Activated CD8-positive, alpha-beta memory T cell treated with anti-CD3 and anti-CD28 coated beads for 24 hours (primary cell): ENCODE results near the gene ST6GALNAC1.
"Not testable (repeated sequence)": the region's sequence is repeated elsewhere in the genome, so short reads cannot be mapped to it uniquely, and the experiment has no call there.

Experiments
- DNase-seq: peaks from one replicate; pipeline ENCODE4 v3.0.0-alpha.2; 2020

Gene ST6GALNAC1

DNA sequence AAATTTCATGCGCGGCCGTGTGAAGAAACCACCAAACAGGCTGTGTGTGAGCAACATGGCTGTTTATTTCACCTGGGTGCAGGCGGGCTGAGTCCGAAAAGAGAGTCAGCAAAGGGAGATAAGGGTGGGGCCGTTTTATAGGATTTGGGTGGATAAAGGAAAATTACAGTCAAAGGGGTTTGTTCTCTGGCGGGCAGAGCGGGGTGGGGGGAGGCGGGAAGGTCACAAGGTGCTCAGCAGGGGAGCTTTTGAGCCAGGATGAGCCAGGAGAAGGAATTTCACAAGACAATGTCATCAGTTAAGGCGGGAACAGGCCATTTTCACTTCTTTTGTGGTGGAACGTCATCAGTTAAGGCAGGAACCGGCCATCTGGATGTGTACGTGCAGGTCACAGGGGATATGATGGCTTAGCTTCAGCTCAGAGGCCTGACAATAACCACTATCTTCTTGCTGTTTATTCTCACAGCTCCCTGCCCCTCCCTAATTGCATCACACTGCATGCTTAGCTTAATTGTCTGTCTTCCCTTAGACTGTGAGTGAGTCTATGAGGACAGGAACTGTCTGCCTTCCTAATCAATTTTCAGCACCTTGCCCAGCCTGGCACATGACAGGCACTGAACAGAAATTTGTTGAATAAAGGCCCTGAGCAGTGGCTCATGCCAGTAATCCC, 32.3 kb downstream of the ST6GALNAC1 start:
- not testable (repeated sequence) for DNase-seq

DNA sequence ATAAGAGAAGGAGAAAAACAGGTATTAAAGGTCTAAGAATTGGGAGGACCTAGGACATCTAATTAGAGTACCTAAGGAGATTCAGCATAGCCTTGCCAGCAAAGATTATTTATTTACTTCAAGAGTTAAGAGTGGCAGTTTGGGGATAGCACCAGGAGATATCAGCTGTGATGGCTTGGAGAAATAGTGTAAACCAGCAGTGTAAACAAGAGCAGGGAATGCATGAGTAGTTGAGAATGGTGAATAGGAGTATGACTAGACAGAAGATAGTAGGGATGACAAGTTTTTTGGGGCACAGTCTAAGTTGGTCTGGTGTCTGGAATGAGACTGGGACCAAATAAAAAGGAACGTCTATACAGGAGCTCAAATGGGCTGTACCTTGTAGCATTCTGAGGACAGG, 36.9 kb downstream of the ST6GALNAC1 start:
- DNase-seq = not testable (repeated sequence)

DNA sequence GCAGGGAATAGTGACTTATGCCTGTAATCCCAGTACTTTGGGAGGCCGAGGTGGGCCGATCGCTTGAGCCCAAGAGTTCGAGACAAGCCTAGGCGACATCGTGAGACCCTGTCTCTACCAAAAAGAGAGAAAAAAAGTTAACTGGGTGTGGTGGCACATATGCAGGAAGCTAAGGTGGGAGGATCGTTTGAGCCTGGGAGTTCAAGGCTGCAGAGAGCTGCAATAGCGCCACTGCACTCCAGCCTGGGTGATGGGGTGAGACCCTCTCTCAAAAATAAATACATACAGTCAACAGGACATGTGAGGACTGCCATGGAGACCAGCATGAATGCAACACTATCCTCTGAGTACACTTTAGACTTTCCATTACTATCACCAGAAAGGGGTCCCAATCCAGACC, 42.5 kb downstream of the ST6GALNAC1 start:
- DNase-seq = no peak

DNA sequence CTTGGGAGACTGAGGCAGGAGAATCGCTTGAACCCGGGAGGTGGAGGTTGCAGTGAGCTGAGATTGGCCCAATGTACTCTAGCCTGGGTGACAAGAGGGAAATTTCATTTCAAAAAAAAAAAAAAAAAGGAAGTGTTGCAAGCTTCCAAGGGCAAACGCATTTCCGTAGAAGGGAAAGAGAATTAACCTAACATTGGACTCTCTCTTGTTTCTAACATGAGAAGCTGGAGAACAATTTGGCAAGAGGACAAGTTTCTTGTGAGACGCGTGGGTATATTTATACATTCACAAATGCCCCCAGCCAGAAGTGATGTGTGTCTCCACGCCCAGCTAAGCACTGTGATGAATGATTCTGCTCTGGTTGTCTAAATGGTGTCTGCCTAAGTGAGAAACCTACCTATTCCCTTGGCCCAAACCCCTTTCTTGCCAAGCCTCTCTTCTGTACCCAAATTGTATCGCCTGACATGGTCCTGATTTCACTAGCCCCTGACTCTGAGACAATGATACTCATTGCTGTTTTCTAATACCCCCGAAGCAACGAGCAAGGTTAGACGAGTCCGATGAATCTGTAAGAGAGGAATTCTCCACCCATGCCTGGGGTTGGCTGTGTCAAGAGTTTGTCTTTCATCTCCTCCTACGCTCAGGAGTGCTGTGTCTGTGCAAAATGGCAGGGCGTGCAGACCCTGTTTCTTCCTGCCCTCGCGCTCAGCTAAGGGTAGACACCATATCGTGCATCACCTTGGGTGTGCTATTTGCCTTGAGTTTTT, 43.7 kb downstream of the ST6GALNAC1 start:
- no peak for DNase-seq

DNA sequence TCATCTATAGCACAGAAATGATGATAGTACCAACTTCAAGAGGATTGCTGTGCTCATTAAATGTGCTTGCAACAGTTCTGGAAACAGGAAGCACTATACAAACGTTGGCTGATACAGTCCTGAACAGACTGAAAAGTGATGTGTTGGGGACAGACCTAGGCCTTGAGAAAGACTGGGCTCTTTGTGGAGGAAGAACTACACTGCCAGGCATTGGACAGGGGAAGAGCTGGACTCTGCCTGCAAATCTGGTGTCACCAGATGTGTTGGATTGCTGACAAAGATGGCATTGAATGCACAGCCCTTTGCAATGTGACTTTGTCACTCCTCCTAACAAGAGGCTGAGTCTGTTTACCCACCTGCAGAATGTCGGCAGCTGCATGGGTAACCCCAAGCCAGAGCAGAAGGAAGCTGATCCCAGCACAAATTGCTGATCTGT, 45.5 kb downstream of the ST6GALNAC1 start:
- DNase-seq = no peak

DNA sequence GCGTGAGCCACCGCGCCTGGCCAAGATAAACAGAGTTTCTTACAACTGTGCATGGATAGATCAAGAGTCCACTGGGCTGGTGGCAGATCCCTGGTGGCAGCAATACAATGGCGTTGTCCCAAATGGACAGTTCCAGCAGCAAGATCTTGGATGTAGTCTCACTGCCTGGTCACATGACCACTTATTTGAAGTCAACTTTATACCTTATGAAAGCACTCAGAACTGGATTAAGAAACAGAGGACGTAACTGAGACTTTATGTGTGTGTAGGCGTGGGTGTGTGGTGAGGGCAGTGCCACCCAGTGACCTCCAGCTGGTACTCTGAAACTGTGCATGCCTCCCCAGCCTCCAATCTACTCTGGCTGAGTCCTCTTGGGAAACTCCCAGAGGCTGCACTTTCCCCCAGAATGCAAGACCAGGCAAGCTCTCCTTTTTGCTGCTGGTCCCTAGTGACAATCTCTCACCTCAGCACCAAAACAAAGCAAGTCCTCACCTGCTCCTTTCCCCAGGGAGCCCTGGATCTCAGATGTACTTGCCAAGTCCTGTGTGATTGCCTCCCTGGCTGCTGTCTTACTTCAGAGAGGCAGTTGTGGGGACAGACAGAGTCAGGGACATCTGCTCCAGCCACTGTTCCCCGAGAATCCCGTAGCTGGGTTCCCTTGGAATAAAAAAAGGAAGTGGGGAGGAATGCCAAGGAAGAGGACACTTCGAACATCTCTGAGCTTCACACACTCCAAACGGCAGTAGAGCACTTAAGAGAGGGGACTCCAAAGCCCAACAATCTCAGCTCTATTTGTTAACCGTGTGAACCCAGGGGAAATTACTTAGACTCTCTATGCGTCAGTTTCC, 46.2 kb downstream of the ST6GALNAC1 start:
- no peak for DNase-seq

DNA sequence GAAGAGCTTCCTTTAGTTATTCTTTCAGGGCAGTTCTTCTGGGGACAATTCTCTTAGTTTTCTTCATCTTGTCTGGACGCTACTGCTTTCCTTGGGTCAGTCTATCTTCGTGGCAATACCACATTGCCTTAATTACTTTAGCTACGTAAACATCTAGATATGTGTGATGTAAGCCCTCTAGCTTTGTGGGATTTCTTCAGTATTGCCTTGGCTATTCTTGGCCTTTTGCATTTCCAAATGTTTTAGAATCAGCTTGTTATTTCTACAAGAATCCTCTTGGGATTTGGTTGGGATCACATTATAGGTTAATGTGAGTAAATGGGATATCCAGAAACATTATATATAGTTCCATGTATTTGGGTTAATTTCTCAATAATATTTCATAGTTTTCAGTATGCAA, 48.9 kb downstream of the ST6GALNAC1 start:
- no peak for DNase-seq

DNA sequence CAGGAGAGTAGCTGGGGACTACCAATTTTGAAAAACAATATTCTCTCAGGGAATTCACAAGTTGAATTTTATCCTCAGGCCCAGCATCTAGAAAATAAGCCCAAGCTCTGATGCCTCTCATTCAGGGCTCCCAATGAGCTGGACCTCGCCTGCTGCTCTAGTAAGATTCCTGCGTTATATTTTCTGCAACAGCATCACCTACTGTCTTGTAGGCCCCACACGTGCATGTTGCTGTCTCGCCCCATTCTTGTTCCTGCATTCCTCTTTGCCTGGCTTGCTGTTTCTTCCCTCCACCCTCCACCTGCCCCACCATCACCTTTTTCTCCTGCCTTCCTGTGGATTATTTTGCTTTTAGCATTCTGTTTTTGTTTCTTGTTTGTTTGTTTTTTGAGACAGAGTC, 49.6 kb downstream of the ST6GALNAC1 start:
- no peak for DNase-seq

DNA sequence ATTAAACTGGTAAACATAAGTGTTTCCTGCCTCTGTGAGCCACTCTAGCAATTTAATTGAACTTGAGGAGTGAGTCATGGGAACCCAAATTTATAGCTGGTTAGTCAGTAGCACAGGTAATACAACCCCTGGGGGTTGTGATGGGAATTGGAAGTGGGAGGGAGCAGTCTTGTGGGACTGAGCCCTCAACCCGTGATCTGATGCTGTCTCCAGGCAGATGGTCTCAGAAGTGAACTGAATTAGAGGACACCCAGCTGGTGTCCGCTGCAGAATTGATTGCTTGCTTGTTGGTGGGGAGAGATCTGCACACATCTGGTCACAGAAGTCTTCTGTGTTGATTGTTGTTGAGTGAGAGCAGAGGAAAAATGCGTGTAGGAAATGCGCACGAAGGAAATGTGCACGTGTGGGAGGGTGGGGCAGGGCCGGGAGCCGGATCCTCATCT, 50.2 kb downstream of the ST6GALNAC1 start:
- no peak for DNase-seq

DNA sequence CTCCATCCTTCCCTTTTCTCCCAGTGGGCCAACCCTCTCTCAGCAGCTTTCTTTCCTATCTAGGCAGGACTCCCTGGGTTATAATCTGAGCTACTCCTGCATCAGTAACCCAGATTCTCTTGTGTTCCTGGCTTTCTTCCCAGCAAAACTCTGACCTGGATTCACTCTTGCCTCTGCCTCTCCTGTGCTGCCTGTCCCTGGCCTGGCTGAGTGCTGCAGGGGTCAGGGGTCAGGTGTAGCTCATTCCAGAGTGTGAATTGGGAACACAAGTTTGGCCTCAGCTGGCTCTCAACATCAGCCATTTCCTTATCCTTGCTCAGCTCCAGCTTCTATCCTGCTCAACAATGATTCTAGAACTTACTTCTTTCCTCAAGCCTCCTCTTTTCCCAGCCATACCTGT, 55.4 kb downstream of the ST6GALNAC1 start:
- DNase-seq = no peak

DNA sequence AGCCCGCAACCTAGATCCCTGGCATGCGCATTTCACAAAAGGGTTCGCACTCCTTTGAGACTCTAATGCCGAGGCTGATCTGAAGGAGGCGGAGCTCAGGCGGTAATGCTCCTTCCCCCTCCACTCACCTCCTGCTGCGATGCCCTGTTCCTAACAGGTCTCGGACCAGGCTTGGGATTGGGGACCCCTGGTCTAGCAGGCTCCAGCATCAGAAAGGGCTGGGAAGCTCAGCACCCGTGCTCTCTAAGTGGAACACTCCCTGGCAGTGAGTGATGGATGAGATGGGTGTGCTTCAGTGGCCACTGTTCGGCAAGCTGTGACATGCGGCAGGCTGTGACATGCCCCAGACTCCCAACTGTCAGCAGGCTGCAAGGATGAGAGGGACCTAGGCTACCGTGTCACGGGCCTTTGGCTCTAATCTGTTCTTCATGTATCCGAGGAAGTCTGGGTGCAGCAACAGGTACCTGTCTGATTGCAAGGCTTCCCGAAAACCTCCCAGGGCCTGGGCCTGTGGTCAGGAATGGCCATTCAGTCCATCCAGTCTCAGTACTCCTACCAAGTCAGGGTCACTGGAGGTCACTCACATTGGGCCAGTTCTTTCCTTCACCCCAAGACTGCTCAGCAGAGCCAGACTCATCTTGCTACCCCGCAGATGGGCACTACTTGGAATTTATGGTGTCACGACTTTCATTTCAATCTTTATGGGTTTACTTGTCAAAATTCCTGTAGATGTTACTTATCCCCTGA, 56.6 kb downstream of the ST6GALNAC1 start:
- DNase-seq = no peak

DNA sequence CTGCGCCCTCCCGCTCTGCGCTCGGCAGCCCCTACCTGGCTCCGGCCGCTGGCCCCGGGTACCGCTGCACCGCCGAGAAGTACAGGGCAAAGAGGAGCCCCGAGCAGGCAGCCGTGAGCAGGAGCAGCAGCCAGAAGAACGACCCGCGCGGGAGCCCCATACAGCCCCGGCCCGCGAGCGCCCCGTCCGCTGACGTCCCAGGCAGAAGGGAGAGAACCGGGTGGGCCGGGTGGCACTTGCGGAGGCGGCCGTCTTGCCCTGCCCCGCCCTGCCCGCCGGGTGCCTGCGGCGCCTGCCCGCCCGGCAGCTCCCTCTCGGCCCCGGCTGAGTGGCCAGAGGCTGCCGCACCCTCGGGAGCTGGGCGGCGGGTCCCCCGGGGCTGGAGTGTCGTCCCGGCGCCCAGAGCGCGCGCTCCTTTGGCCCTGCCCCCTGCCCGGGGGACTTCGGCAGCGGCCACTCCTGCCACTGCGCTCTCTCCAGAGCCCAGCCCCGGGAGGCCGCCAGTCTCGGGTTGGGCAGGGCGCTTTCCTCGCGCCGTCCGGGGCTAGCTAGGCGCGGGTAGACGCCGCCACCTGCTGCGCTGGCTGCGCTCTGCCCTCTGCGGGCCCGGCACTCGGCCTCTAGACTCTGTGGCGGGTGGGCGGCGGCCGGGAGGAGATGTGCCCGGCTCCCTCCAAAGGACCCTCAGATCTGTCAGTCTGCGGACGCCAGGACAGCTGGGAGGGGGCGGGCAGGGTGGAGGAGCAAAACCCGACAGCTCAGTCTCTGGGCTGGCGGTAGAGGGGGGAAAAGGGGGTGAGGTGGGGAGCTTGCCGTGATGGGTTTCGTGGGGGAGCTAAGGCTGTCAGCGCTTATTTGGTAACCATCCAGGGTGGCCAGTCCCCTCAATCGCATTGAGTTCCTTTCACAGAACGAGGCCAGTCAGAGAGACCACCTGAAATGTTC, 57.6 kb downstream of the ST6GALNAC1 start, which contains the start of gene ST6GALNAC2:
TSS of gene ST6GALNAC2 (minus strand) at position 212 of the 945 bp plus-strand sequence. CDS start at position 160, 52 bp downstream.
- DNase-seq = peak; percentile 71

DNA sequence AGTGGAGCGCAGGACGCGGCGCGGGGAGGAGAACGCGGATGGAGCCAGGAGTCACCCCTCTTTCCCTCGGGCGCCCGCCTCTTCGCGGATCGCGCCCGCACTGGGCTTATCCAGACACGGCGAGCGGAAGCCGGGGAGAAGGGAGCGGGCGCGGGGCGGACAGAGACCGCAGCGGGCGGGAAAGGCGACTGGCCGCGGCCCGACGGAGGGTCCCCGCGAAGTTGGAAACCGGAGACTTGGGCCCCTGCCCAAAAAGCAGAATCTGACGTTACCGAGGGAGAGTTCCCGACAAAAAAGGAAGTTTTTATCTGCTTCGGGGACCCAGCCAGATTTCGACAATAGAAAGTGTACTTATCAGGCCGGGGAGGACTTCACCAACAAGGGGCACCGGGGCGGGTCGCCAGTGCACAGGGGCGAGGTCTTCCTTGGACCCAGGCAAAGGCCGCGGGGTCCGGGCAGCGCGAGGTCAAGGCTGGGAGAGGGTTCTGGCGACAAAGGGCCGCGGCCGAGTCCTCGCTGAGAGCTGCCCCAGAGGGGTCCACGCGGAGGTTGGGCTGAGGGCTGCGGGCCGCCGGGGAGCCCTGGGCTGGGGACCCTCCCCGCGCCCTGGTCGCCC, 58.4 kb downstream of the ST6GALNAC1 start:
- DNase-seq = no peak

DNA sequence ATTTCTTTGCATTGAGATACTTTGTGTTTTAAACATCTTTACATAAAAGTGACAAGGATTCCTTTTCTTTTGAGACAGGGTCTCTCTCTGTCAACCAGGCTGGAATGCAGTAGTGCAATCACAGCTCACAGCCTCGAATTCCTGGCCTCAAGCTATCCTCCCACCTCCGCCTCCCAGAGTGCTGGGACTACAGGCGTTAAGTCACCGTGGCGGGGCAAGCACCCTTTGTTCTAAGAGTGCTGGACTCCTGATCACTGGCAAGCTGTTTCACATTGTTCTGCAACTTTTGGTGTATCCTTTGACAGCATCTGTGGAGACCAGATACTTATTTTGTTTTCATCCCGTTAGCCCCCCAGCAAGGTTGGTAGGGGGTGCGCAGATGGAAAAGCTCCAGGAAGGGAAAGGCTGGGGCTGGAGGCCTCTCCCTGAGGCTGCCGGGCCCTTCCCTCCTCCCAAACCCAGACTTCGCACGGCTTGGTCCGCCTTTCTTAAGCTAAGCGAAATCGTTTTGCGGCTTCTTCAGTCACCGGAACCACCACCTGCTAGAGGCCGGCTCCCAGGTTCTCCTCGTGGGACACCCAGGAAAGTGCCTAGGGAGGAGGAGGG, 59.0 kb downstream of the ST6GALNAC1 start:
- no peak for DNase-seq

DNA sequence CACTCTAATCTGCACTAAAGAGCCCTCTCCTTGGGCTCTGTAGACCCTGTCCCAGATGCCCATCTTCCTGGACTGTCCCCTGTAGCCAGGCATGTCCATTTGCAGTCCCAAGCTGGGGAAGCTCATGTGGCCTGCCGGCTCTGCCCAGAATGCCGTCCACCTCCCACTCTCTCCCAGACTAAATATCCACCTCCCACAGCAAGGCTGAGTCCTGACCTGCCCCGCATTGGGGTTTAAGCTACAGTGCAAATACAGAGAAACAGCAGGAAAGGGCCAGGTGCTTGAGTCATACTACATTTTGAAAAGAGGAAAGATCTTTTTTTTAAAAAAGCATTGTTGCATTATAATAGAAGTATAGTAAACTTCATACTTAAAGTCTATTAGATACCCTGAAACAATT, 60.9 kb downstream of the ST6GALNAC1 start:
- no peak for DNase-seq

DNA sequence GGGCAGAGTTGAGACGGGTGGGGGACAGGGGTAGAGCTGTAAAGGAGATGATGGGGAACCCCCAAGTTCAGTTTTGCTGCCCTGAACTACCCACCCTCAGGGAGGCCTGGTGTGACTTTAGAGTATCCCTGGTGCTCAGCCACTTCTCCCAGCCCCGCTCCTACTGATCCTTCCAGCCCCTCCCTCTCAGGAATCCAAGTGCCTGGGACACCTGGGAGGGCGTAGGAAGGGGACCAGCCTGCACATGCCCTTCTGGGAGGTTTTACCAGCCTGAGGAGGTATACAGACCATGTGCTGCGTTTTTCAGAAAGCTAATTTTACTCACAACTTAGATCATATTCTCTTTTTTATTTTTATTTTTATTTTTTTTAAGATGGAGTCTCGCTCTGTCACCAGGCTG, 62.0 kb downstream of the ST6GALNAC1 start:
- no peak for DNase-seq

DNA sequence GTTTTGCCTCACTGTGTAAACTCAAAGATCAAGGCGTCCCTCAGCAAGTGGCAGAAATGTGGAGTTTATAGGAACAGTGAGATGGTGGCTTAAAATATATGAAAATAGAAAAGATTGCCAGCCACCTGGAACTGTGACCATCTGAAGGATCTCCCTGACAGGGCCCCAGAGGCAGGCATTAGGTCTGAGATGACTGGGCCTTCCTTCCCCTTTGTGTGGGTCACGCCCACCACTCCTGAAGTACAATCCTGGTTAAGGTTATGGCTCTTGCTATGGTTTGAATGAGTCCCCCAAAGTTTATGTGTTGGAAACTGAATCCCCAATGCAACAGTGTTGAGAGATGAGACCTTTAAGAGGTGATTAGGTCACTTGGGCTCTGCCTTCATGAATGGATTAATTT, 64.3 kb downstream of the ST6GALNAC1 start:
- no peak for DNase-seq

DNA sequence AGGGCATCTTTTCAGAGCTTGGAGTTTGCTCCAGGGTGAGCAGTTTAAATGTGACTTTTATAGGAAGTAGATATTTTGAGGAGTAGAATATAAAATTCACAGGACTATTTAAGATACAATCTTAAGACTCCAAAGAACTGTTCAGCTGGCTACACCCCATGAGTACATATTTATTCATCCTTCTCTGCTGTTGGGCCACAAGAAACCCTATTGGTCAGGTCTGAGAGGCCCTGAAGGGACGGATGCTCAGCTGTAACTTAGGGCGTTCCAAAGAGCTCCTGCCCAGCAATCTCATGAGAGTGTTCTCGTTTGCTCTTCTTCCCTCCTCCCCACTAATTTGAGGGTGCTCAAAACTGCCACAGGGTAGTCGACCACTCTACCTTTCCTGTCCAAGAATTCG, 65.2 kb downstream of the ST6GALNAC1 start:
- no peak for DNase-seq

DNA sequence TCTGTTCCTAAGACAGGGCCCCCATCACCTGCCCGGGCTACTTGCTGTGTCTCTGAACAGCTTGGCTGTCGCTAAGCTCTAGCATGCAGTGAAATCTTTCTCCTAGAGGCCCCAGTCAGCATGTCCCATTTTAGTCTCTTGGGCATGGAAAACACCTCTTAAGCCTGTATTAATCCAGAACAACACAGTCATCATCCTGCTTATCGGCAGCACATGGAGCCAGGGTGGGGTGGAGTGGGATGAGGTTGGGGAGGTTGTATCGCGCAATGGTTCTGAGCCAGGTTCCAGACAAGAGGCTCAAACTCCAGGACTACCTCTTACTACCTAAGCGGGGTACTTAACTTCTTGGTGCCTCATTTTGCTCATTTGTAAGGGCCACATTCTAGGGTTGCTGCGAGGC, 65.7 kb downstream of the ST6GALNAC1 start:
- DNase-seq = no peak

DNA sequence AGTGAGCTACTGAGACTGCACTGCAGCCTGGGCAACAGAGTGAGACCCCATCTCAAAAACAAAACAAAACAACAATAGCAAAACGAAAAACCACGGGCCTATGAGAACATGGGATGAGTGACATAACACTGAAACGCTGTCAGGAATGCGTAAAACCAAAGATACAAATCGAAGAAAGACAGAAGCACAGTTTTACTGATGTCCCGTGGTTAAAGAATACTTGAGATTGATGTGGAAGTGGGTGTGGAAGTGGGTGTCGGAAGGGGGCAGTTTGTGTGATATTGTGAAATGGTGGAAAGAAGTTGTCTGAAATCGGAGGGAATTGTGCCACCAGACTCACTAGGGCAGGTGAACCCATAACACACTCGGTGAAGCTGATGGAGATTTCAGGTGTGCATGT, 67.4 kb downstream of the ST6GALNAC1 start:
- no peak for DNase-seq

DNA sequence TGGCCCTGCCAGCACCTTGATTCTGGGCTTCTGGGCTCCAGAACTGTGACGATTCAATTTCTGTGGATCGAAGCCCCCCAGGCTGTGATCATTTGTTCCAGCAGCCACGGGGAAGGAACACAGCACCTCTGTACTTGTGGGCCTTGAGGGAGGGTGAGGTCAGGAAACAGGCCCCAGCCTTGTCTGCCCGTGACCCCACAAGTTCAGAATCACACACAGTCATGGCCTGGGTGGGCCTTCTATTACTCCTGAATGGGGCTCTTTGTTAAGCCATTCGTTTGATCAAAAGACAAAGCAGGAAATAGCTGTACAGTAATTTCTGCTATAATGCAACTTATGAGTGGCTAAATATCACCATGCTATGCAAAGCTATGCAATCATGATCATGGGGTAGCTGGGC, 68.0 kb downstream of the ST6GALNAC1 start:
- DNase-seq = no peak
